Ovary (tissue), 9 donors: ENCODE results near the gene MDM4. TPM values are rescaled to one million over a fixed set of nuclear protein-coding genes. Genes with fewer than 3 reads are reported as not detected.
"Not testable (repeated sequence)": the region's sequence is repeated elsewhere in the genome, so short reads cannot be mapped to it uniquely, and the experiment has no call there.

Experiments used
- DNase-seq, 5 donors: peaks; one replicate each; pipeline ENCODE4 v3.0.0-alpha.2; 2019 to 2020
- H3K27ac ChIP-seq, 2 donors: fragments of 200-600 bp; one replicate each; pipeline versions ENCODE4 v1.5.1 to v1.8.0; 2019 to 2022
- H3K27me3 ChIP-seq: fragments of 200-600 bp; one replicate; pipeline ENCODE4 v1.8.0; 2022
- H3K36me3 ChIP-seq: fragments of 200-600 bp; sonication (generic); one replicate; pipeline ENCODE4 v1.5.1; 2019
- H3K4me1 ChIP-seq: one replicate; pipeline ENCODE4 v1.8.1; 2013; ENCODE audit warnings: mild to moderate bottlenecking, moderate library complexity; ENCODE audit not compliant: insufficient read depth
- H3K4me3 ChIP-seq: fragments of 200-600 bp; sonication (generic); one replicate; pipeline ENCODE4 v1.5.1; 2017
- H3K9me3 ChIP-seq, 2 donors: fragments of 200-600 bp in 1 of 2; sonication (generic) in 1 of 2; one replicate each; pipeline versions ENCODE4 v1.5.1 to v1.8.1; 2013 to 2019; ENCODE audit warnings: mild to moderate bottlenecking in 1 of 2, moderate library complexity in 1 of 2
- CTCF ChIP-seq, 3 donors: fragments of 450-650 bp in 2 of 3; fragments of 200-600 bp in 1 of 3; IDR thresholded peaks; one replicate each; pipeline versions ENCODE4 v1.5.1 to v1.8.0; 2016 to 2022; ENCODE audit warnings: antibody characterized with exemption in 3 of 3, mild to moderate bottlenecking in 1 of 3
- EP300 ChIP-seq: sonication (generic); formaldehyde crosslinking; IDR thresholded peaks from one replicate; pipeline ENCODE4 v1.6.1; 2017; ENCODE audit warnings: antibody characterized with exemption
- POLR2A ChIP-seq: fragments of 450-650 bp; IDR thresholded peaks from one replicate; pipeline ENCODE4 v1.6.1; 2017; ENCODE audit warnings: antibody characterized with exemption, mild to moderate bottlenecking, moderate library complexity
- WGBS, 3 donors: extraction: QIAGEN DNeasy Blood & Tissue Kit in 1 of 3; methylation state at CpG; one replicate each; pipeline versions ENCODE4 v1.1.5 to v1.1.7; 2013 to 2017; 5-methylcytosine and 5-hydroxymethylcytosine counted together
- intact Hi-C, 4 donors: fragments of 100-400 bp; cut with DNase I; formaldehyde crosslinking; loops; one replicate each; pipeline versions ENCODE4 v1.11.0 to v1.15.1; 2022 to 2023
- polyA plus RNA-seq, 2 donors: library from polyadenylated mRNA; stranded (reverse); fragments of 200-250 nt in 1 of 2; fragments of 350-450 nt in 1 of 2; fragmentation: Illumina TruSeq in 1 of 2; extraction: RNeasy Lipid Tissue Mini Kit (QIAGEN cat#74804) in 1 of 2; gene quantifications; one replicate each; pipeline ENCODE4 v1.2.3, GENCODE V29; 2013 to 2014
- total RNA-seq, 7 donors: library from RNA; depleted of rRNA in 2 of 7; stranded (reverse); fragments of >200 nt in 2 of 7; fragmentation: NEBNext Ultra II Directional in 3 of 7; extraction: Animal tissue kit (Norgen Biotek cat#: 25700) in 3 of 7; gene quantifications; one replicate each; pipeline versions ENCODE4 v1.1.0 to v1.2.4, GENCODE V29; 2016 to 2023
- donor health status: DM: no; HTN: no; CAD: no; lungs with moderate emphysema.
- donor health status: DM: no; HTN: no; CAD: no.
- donor health status: Bipolar disorder and iron deficiency.
- donor health status: DM: yes; HTN: yes; CAD: no.
- donor health status: DM: no; HTN: no; CAD: no.
- donor health status: DM: yes; HTN: yes; CAD: no.

Gene MDM4
- total and polyA plus RNA-seq, 9 donors, result 10.2 to 113 (median 76.8) TPM

GRCh38 chr1:204569478-204569877 is 53.3 kb downstream of the MDM4 start:
- Histone ChIP-seq H3K4me1 (no peaks in the 10 kb centered on the region), H3K4me3 (no peak overlapping the region), H3K27ac (no peak overlapping the region), H3K9me3 (no peaks in the 10 kb centered on the region), H3K36me3 (no peaks in the 10 kb centered on the region), H3K27me3 (no peaks in the 10 kb centered on the region)
- intact Hi-C loops, result loop anchor here in 3 of 4 donors (2.0 to 10.0 kb wide), 3 partner anchors 195 to 375 kb away; no protein-coding TSS in a partner anchor
- DNase-seq, result no peak
- TF ChIP-seq CTCF (IDR thresholded peaks at IDR 0.05) (no peak), POLR2A (no peak), EP300 (no peak)
- 73 to 87% (median 76%) methylated on average over 5 of the region's 5 CpGs for WGBS, 3 donors

GRCh38 chr1:204570021-204570420 is 53.8 kb downstream of the MDM4 start:
- H3K27ac ChIP-seq, H3K4me1 ChIP-seq, H3K4me3 ChIP-seq, H3K27me3 ChIP-seq, intact Hi-C loops, DNase-seq, H3K36me3 ChIP-seq, H3K9me3 ChIP-seq: not testable (repeated sequence)
- WGBS, 3 donors, result 61 to 78% (median 69%) methylated on average over 3 of the region's 3 CpGs

GRCh38 chr1:204571128-204571527 is 54.9 kb downstream of the MDM4 start:
- 94 to 97% (median 96%) methylated on average over 2 of the region's 2 CpGs for WGBS, 3 donors

GRCh38 chr1:204571631-204572030 is 55.4 kb downstream of the MDM4 start:
- DNase-seq, result no peak
- Histone ChIP-seq H3K4me1 (no peaks in the 10 kb centered on the region), H3K4me3 (no peak overlapping the region), H3K27ac (no peak overlapping the region), H3K36me3 (no peaks in the 10 kb centered on the region), H3K9me3 (no peaks in the 10 kb centered on the region), H3K27me3 (no peaks in the 10 kb centered on the region)
- intact Hi-C loops, result no loop called here
- TF ChIP-seq POLR2A (no peak), CTCF (IDR thresholded peaks at IDR 0.05) (no peak), EP300 (no peak)
- WGBS, 3 donors, result 97% methylated on average over 4 of the region's 4 CpGs

More at GRCh38 chr1:204571128-204571527, 54.9 kb downstream of the MDM4 start:
- no peaks in the 10 kb centered on the region for H3K4me1 ChIP-seq
- intact Hi-C loops, result no loop called here
- no peaks in the 10 kb centered on the region for H3K36me3 ChIP-seq
- no peak for DNase-seq
- H3K9me3 ChIP-seq, result no peaks in the 10 kb centered on the region
- no peak overlapping the region for H3K27ac ChIP-seq
- TF ChIP-seq POLR2A (no peak), EP300 (no peak), CTCF (IDR thresholded peaks at IDR 0.05) (no peak)
- H3K4me3 ChIP-seq, result no peak overlapping the region
- no peaks in the 10 kb centered on the region for H3K27me3 ChIP-seq

GRCh38 chr1:204572923-204573922 is 57.0 kb downstream of the MDM4 start:
- Histone ChIP-seq H3K4me3 (no peak overlapping the region), H3K27ac (no peak overlapping the region), H3K4me1 (no peaks in the 10 kb centered on the region), H3K9me3 (no peaks in the 10 kb centered on the region), H3K27me3 (no peaks in the 10 kb centered on the region), H3K36me3 (no peaks in the 10 kb centered on the region)
- intact Hi-C loops, result no loop called here
- TF ChIP-seq POLR2A (no peak), CTCF (IDR thresholded peaks at IDR 0.05) (no peak), EP300 (no peak)
- DNase-seq, result no peak
- WGBS, 3 donors, result 81 to 87% (median 84%) methylated on average over 8 of the region's 8 CpGs
